Measurements from ENCODE around the gene DYNLL1.
A peak's percentile ranks its signal among the peaks of the same experiment; 100 is the strongest.
"Not testable (repeated sequence)": the region's sequence is repeated elsewhere in the genome, so short reads cannot be mapped to it uniquely, and the experiment has no call there.

Gene DYNLL1

DNA sequence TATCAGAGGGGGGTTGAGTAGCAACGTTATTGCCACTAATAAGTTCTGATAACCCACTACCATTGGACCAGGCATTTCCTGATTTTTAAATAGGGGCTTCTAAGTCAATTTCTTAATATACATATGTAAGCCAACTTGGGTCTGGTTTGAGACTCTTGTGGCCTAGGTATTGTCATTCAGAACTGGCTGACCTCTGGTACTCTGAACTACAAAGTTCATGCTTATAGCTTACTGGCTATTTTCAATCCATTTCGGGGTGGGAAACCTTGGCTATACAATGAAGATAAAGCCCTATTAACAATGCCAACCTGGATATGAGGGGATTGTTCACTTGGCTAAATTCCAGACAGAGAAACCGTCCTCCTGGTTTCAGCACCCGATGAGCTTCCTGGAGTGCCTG lies 8.7 kb downstream of the DYNLL1 start:
- CTCF ChIA-PET = interaction anchor here (0.8 kb wide), 1 partner anchor 36 kb away, joined by 4 read pairs; no protein-coding TSS in a partner anchor
- Mint-ChIP-seq H3K4me1 (peaks cover 7% of the 10 kb centered on the region), H3K27me3 (no peaks in the 10 kb centered on the region), H3K4me3 (no peak overlapping the region), H3K36me3 (peaks cover 35% of the 10 kb centered on the region), H3K27ac (no peak overlapping the region), H3K9me3 (no peaks in the 10 kb centered on the region)
- DNase-seq = no peak

DNA sequence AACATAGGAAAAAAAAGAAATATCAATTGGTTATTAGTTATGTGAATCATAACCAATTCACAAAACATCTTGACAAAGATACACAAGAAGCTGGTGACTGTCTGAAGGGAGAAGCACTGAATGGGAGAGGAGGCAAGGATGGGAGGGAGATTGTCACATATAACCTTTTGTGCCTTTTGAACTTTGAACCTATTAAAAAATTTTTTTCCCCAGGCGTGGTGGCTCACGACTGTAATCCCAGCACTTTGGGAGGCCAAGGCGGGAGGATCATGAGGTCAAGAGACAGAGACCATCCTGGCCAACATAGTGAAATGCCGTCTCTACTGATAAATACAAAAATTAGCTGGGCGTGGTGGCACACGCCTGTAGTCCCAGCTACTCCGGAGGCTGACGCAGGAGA lies 12.6 kb downstream of the DYNLL1 start:
- Mint-ChIP-seq H3K27me3 (no peaks in the 10 kb centered on the region), H3K4me1 (no peaks in the 10 kb centered on the region), H3K36me3 (peaks cover 24% of the 10 kb centered on the region), H3K9me3 (no peaks in the 10 kb centered on the region), H3K27ac (no peak overlapping the region), H3K4me3 (no peak overlapping the region)
- DNase-seq = no peak
- CTCF ChIA-PET = no interaction called here

DNA sequence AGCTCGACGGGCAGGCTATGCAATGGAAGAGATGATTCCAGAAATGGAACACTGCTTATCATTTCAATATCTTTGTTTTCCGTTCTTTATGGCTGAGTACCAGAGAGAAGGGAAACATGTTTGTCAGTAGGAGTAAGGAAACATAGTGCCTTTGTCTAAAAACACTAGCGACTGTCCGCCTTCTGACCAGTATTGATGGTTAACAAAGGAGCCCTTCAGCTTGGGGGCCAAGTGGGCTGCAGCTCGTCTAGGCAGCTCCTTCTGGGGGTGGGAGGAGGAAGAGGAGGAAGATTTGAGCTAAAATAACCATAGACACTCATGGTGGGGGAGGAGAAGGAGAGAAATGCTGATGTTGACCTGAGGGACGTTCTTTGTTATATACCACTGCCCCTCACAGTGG lies 18.1 kb downstream of the DYNLL1 start:
- DNase-seq = no peak
- no peaks in the 10 kb centered on the region for H3K9me3 Mint-ChIP-seq
- H3K36me3 Mint-ChIP-seq = peaks cover 24% of the 10 kb centered on the region
- no peak overlapping the region for H3K4me3 Mint-ChIP-seq
- H3K4me1 Mint-ChIP-seq = no peaks in the 10 kb centered on the region
- no peaks in the 10 kb centered on the region for H3K27me3 Mint-ChIP-seq
- H3K27ac Mint-ChIP-seq = no peak overlapping the region
- CTCF ChIA-PET = no interaction called here

DNA sequence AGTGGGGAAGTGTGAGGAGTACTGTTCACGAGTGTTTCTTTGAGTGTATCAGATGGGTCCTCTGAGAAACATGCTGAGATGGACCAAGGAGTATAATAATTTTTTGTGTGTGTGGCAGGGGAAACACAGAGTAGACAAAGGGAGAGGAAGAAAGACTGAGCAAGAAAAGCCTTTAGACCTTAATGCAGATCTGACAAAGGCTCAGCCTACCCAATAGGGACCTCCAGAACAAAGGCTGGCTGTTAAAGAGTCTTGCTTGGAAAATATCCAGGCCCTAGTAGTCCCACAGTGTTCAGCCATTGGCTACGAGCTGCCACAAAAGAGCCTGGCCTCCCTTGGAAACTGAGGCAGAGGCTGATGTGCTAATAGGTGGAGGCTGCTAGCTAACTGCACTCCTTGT lies 19.6 kb downstream of the DYNLL1 start:
- H3K4me1 Mint-ChIP-seq = no peaks in the 10 kb centered on the region
- no peak overlapping the region for H3K27ac Mint-ChIP-seq
- no peak for DNase-seq
- no peaks in the 10 kb centered on the region for H3K27me3 Mint-ChIP-seq
- CTCF ChIA-PET = no interaction called here
- no peak overlapping the region for H3K4me3 Mint-ChIP-seq
- H3K36me3 Mint-ChIP-seq = peaks cover 16% of the 10 kb centered on the region
- H3K9me3 Mint-ChIP-seq = no peaks in the 10 kb centered on the region

DNA sequence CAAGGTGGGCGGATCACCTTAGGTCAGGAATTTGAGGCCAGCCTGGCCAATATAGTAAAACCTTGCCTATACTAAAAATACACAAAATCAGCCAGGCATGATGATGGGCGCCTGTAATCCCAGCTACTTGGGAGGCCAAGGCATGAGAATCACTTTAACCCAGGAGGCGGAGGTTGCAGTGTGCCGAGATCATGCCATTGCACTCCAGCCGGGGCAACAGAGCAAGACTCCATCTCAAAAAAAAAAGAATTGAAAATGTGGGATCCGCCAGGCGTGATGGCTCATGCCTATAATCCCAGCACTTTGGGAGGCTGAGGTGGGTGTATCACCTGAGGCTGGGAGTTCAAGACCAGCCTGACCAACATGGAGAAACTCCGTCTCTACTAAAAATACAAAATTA lies 23.4 kb downstream of the DYNLL1 start:
- H3K9me3 Mint-ChIP-seq, H3K4me1 Mint-ChIP-seq, DNase-seq, H3K27me3 Mint-ChIP-seq, CTCF ChIA-PET, H3K4me3 Mint-ChIP-seq, H3K27ac Mint-ChIP-seq: not testable (repeated sequence)
- peaks cover 19% of the 10 kb centered on the region for H3K36me3 Mint-ChIP-seq

DNA sequence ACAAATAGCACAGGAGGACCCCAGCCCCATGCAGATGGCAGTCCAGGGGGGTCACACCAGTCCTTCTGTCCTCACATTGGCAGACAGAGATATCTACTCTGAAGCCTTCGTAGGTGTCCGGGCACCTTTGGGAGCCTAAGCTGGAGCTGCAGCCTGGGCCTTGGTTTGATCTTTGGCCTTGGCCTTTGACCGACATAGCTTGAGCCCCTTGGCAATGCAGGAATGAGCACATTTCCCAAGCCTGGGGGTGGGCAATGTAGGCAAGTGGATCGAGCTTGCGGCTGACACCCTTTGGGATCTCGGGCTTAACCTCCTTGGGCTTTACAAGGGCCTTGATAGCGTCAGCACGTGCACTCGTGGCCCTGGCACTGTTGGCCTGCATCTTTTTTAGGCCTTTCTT lies 26.7 kb downstream of the DYNLL1 start:
- H3K27me3 Mint-ChIP-seq = no peaks in the 10 kb centered on the region
- peaks cover 14% of the 10 kb centered on the region for H3K36me3 Mint-ChIP-seq
- H3K27ac Mint-ChIP-seq = no peak overlapping the region
- H3K9me3 Mint-ChIP-seq = no peaks in the 10 kb centered on the region
- H3K4me1 Mint-ChIP-seq = peaks cover 6% of the 10 kb centered on the region
- DNase-seq = no peak
- CTCF ChIA-PET = no interaction called here
- H3K4me3 Mint-ChIP-seq = no peak overlapping the region

DNA sequence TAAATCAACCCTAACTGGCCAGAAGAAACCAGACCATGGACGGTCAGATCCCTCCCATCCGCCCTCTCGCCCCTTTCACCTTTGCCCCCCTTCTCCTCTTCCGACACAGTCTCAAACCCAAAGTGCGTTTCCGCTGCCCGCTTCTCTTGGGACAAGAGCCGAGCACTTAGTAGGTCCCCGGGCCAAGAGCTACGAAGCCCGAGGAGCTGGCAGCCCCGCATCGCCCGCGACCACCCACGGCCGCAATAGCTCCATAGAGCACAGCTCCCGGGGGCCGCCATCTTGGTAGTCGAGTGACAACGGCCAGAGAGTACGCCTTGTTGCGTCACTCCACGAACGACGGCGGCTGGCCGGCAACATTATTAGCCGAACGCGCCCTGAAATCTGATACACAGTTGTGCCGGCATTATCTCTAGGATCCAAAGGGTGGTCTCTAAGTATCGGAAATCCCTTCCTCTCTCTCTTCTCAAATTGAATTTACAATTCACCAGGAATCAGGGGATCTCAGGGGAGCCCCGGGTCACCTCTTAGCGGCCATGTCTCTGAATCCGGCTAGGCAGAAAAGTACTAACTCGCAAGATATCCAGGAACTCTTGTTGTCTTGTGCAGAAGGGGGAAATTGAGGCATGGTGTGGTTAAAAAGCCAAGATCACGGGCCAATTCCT lies 33.1 kb downstream of the DYNLL1 start, which contains the start of gene COQ5:
COQ5 (minus strand) TSS at position 298 of the 665 bp plus-strand sequence; CDS start at position 281, 17 bp downstream.
- Mint-ChIP-seq H3K4me1 (peaks cover 39% of the 10 kb centered on the region), H3K9me3 (no peaks in the 10 kb centered on the region), H3K27ac (peak within 1 kb of the TSS; percentile 99), H3K36me3 (peaks cover 7% of the 10 kb centered on the region), H3K4me3 (peak within 1 kb of the TSS; percentile 100), H3K27me3 (no peaks in the 10 kb centered on the region)
- CTCF ChIA-PET = interaction anchor here (0.6 to 1.3 kb wide), 3 partner anchors 32 to 187 kb away, joined by 3 read pairs; no protein-coding TSS in a partner anchor
- DNase-seq = peak; percentile 90

DNA sequence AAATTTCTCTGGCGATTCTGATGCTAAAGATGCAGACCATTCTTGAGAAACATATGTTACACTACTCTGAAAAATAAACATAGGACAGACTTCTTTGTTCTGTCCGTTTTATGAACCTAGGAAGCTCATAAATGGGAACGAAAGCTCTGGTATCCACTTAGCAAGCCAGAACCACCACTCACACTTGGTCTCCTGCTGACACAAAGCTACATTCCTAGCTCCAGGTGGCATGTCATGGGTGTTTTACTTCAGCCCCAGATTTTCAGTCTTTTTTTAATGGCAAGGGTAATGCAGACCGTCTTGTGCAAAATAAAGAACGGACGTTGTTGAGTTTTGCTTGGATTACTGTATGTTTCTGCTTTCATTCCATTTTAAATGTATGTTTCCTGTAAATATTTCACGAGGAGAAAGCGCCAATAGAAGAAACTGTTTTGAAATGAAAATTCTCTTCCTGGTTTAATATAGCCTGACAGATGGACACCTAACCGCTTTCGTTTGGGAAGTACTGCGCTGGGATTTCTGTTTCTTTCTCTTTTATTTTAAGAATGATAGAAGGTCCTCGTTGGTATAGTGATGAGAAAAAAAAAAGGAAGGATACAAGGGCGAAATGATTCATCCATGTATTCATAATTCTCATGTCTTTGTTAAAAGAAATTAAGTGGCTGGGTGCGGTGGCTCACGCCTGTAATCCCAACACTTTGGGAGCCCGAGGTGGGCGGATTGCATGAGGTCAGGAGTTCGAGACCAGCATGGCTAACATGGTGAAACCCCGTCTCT lies 33.9 kb downstream of the DYNLL1 start:
- CTCF ChIA-PET = interaction anchor here (1.3 kb wide), 2 partner anchors 33 to 63 kb away, joined by 3 read pairs; no protein-coding TSS in a partner anchor
- H3K9me3 Mint-ChIP-seq = no peaks in the 10 kb centered on the region
- no peaks in the 10 kb centered on the region for H3K27me3 Mint-ChIP-seq
- peak overlapping the region; percentile 99 for H3K27ac Mint-ChIP-seq
- H3K4me3 Mint-ChIP-seq = peak overlapping the region; percentile 100
- H3K4me1 Mint-ChIP-seq = peaks cover 41% of the 10 kb centered on the region
- no peak for DNase-seq
- H3K36me3 Mint-ChIP-seq = peaks cover 9% of the 10 kb centered on the region

DNA sequence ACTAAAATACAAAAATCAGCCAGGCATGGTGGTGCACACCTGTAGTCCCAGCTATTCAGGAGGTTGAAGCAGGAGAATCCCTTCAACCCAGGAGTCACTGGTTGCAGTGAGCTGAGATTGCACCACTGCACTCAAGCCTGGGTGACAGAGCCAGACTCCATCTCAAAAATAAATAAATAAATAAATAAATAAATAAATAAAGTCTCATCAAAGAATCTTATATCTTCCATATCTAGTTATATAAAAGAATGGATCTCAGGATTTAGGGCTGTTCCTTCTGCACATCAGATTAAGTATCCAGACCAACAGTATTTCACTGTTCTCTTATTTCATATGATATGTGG lies 34.5 kb downstream of the DYNLL1 start:
- H3K9me3 Mint-ChIP-seq, H3K27ac Mint-ChIP-seq, DNase-seq, CTCF ChIA-PET, H3K27me3 Mint-ChIP-seq: not testable (repeated sequence)
- Mint-ChIP-seq H3K4me1 (peaks cover 44% of the 10 kb centered on the region), H3K4me3 (peak overlapping the region; percentile 100), H3K36me3 (peaks cover 14% of the 10 kb centered on the region)

DNA sequence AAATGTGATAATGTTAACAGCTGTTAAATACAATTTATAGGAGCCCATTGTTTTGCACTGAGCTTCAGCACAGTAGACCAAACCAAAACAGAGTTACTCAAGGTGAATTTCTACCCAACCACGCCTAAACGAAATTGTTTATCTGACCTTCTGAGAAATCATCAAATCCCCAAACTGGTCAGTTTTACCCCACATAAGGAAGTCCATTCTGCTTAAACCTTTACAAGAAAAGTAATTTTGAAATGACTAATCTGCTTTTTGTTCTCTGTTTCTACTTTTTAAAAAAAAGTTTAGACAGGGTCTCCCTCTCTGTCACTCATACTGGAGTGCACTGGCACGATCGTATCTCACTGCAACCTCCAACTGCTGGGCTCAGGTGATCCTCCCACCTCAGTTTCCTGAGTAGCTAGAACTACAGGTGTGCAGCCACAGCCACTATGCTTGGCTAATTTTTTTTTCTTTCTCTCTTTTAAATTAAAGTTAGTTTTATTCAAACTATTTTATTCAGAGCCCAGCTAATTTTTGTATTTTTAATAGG lies 36.9 kb downstream of the DYNLL1 start:
- H3K9me3 Mint-ChIP-seq = no peaks in the 10 kb centered on the region
- peak overlapping the region; percentile 65 for H3K27ac Mint-ChIP-seq
- no peak overlapping the region for H3K4me3 Mint-ChIP-seq
- peaks cover 58% of the 10 kb centered on the region for H3K4me1 Mint-ChIP-seq
- CTCF ChIA-PET = no interaction called here
- H3K36me3 Mint-ChIP-seq = peaks cover 21% of the 10 kb centered on the region
- no peaks in the 10 kb centered on the region for H3K27me3 Mint-ChIP-seq
- peak; percentile 45 for DNase-seq

DNA sequence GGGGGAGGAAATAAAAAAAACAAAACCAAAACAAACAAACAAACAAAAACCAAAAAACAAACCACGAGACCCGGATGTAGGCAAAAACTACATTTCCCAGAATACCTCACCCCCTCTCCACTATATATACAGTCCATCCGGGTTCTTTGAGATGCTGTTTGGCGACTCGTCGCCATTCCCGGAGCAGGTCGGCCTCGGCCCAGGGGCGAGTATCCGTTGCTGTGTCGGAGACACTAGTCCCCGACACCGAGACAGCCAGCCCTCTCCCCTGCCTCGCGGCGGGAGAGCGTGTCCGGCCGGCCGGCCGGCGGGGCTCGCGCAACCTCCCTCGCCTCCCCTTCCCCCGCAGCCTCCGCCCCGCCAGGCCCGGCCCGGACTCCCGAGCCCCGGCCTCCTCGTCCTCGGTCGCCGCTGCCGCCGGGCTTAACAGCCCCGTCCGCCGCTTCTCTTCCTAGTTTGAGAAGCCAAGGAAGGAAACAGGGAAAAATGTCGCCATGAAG lies 38.3 kb downstream of the DYNLL1 start, which contains the start of gene RNF10:
RNF10 (plus strand) TSS at position 154 of the 500 bp plus-strand sequence. CDS start 456 bp downstream, outside the sequence.
- CTCF ChIA-PET = no interaction called here
- H3K27ac Mint-ChIP-seq = peak within 1 kb of the TSS; percentile 95
- H3K36me3 Mint-ChIP-seq = peaks cover 31% of the 10 kb centered on the region
- H3K9me3 Mint-ChIP-seq = no peaks in the 10 kb centered on the region
- H3K27me3 Mint-ChIP-seq = no peaks in the 10 kb centered on the region
- H3K4me1 Mint-ChIP-seq = peaks cover 63% of the 10 kb centered on the region
- peak within 1 kb of the TSS; percentile 93 for H3K4me3 Mint-ChIP-seq
- DNase-seq = peak; percentile 82

DNA sequence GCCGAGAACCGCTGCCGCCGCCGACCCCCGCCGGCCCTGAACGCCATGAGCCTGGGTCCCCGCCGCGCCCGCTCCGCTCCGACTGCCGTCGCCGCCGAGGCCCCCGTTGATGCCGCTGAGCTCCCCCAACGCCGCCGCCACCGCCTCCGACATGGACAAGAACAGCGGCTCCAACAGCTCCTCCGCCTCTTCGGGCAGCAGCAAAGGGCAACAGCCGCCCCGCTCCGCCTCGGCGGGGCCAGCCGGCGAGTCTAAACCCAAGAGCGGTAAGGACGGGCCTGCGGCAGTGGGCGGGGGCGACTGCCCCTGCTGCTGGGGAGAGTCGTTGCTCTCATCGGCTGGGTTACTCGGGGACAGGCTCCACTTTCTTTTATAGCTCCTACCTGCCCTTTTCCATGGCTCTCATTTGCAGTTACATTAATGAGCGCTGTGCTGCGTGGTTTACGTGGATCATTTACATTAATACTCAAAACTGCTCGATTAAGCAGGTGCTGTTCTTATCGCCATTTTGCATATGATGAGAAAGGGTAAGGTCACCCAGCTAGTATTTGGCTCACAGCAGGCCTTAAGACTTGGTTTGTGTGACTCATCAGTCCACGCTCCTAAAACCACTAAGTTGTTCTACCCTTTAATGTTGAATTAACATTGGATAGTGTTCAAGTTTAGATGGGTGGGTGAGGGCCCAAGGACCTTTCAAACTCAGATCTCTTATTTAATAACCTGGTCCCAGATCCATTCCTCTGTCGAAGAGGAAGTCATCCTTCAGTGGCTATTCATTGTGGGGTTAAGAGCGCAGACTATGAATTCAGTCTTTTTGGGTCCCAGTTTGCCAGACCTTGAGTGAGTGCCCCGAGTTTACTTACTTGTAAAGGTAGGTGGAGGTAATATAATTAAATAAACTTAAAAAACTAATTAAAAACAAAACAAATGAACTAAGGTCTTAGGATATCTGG lies 39.1 kb downstream of the DYNLL1 start:
- H3K9me3 Mint-ChIP-seq = no peaks in the 10 kb centered on the region
- peaks cover 35% of the 10 kb centered on the region for H3K36me3 Mint-ChIP-seq
- peaks cover 63% of the 10 kb centered on the region for H3K4me1 Mint-ChIP-seq
- H3K27ac Mint-ChIP-seq = peak overlapping the region; percentile 95
- DNase-seq = peak; percentile 70
- peak overlapping the region; percentile 93 for H3K4me3 Mint-ChIP-seq
- no peaks in the 10 kb centered on the region for H3K27me3 Mint-ChIP-seq
- CTCF ChIA-PET = no interaction called here

DNA sequence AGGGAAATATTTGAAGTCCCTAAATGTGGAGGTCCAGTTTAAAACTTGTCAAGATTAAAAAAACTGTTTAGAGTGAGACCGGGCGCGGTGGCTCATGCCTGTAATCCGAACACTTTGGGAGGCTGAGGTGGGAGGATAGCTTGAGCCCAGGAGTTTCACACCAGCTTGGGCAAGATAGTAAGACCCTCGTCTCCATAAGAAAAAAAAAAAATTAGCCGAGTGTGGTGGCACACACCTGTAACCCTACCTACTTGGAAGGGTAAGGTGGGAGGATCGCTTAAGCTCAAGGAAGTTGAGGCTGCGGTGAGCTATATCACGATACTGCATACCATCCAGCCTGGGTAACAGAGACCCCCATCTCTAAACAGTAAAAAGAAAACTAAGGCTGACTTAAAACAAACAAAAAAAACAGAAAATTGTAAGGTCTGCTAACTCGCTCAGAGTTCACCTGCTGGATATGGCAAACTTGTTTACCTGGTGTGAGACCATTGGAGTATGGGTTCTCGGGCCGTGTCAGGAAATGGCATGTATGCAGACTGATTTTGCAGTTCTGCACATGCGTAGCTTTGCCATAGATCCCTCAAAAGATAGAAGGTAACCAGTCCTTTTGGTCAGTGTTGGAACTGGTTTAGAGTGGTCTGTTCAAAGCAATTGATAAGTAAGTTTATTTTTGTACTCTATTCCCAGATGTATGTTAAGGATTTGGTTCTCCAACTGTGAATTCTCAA lies 40.3 kb downstream of the DYNLL1 start:
- H3K4me1 Mint-ChIP-seq = peaks cover 66% of the 10 kb centered on the region
- no peaks in the 10 kb centered on the region for H3K9me3 Mint-ChIP-seq
- CTCF ChIA-PET = interaction anchor here (1.1 kb wide), 2 partner anchors 35 to 45 kb away, joined by 4 to 9 read pairs; partner anchors contain the start of gene POP5
- no peaks in the 10 kb centered on the region for H3K27me3 Mint-ChIP-seq
- peak overlapping the region; percentile 82 for H3K27ac Mint-ChIP-seq
- peak overlapping the region; percentile 93 for H3K4me3 Mint-ChIP-seq
- DNase-seq = peak; percentile 51
- H3K36me3 Mint-ChIP-seq = peaks cover 41% of the 10 kb centered on the region

Data from activated naive CD4-positive, alpha-beta T cell treated with anti-CD3 and anti-CD28 coated beads, Interleukin-2, amount 10 ng/mL, durations not matched to agents 7 days and 5 days (primary cell).